NAMALWA (cell line): Measurements from ENCODE around the gene SLC22A4.
A peak's percentile ranks its signal among the peaks of the same experiment; 100 is the strongest.

Source experiments
- DNase-seq: peaks from one replicate; pipeline ENCODE4 v3.0.0-alpha.2; 2015; ENCODE audit warnings: low spot score

Gene SLC22A4

DNA sequence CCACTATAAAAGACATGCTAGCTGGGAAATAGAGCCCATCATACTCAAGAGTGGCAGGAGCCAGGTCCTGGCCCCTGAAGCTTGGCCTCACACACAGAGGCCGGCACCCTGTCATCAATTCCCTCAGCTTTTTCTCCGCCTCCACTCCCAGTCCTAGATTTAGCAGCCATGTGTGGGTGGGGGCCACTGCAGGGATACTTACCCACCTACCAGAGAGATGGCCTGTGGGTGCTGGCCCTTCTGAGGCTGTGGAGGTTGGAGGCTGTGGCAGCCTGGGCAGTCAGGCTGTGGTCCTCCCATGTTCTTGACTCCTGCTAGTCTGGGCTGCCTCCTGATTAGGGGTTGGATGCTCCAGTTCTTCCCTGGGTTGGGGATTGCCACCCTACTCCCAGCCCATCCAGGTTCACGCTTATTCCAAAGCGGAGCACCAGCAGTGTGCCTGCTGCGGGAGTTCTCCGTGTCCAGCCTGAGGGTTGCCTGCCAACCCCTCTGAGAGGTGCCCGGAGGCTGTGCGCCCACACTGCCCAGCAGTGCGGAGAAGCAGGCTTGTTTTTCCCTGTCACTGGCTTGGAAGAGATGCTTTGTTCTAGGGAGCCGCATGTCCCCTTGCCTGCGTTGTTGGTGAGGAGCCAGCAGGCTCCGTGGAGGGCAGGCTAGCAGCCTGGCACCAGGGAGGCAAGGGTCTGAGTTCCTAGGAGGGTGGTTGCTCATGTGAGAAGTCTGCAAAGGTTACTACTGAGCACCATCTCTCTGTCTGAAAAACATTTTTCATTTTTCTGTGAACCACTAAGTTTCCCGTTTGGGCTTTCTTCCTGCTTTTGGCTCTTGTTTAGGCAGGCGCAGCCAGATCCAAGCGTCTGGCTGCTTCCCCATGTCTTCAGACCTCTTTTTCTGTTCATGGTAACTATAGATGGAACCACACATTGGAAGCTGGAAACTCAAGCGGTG is 82.8 kb downstream of the SLC22A4 start:
- no peak for DNase-seq

DNA sequence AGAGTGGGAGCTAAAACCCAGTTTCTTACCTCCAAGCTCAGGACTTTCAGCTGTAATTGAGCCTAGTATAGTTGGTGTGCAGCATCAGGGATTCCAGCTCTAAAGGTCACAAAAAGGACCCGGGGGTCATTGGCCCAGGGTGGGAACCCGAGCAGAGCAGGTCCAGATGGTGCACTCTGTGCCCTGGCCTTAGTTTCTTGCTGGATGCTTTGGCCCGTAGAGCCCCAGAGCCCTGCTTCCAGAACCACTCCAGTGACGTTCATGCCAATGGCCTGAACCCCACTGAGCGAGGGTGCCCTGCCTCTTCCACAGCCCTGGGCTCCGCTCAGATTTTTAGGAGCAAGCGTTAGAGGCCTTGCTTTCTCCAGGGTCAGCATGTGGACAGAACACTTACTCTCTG is 83.5 kb downstream of the SLC22A4 start:
- DNase-seq, result no peak

DNA sequence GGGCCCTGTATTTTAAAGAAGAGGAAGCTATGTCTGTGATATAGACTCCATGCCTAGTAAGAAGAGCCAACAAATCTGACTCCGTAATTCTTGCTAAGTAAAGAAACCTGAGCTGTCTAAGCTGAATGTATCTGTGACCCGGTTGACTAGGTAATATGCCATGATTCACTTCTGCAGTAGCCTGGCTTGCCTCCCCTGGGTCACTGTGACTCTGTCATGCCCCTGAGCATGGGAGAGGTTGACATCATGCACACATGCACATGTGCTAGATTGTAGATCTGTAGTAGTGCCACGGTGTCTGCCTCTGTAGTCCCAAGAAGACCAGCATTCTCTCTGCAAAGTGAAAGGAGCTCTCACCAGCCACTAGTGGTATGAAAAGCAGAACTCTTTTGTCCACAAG is 84.4 kb downstream of the SLC22A4 start:
- no peak for DNase-seq

DNA sequence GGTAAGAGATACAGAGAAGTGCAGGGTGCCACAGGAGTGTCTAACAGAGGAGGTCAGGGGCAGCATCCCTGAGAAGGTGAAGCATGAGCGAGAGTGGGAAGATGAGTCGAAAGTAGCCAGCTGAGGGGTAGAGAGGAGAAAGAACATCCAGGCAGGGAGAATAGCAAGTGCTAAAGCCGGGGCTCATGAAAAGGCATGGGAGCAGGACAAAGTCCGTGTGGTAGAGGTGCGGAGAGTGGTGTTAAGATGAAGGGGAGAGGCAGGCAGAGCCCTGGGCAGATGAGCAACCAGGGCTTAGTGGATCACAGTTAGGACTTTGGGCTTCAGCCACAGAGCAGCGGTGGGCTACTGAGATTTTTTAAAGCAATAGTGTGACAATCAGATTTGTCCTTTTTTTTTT is 85.9 kb downstream of the SLC22A4 start:
- DNase-seq, result no peak

DNA sequence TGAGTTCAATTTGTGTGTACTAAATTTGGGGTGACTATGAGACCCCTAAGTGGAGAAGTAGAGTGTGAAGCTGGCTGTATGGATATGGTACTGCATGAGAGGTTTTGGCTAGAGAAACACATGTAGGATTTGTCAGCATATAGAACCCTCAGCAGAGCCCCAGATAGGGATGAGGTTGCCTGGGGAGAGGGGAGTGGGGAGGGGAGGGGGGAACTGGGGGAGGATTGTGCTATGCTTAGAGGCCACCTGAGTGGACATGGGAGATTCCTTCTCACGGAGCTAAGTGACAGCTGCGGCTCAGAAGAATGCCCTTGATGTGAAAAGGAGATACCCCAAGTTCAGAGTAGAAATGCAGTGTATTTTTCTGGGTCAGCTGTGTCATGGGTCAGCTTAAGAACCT is 86.5 kb downstream of the SLC22A4 start:
- no peak for DNase-seq

DNA sequence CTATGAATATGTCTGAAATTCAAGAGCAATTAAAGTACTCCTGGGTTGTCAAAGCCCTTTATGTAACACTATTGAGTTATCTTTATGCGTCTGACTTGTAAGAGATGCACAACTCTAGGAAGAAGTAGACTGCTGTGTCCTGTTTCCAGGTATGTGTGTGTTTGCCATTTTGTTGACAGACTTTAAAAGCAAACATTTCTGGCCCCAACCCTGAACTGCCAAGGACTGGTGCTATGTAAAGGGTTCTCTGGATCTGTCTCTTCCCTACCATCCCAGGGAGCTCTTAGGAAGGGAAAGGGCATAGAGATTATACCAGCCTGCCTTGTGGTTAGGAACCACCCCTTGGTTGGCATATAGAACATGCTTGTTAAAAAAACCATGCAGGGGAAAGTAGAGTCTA is 87.4 kb downstream of the SLC22A4 start:
- no peak for DNase-seq

DNA sequence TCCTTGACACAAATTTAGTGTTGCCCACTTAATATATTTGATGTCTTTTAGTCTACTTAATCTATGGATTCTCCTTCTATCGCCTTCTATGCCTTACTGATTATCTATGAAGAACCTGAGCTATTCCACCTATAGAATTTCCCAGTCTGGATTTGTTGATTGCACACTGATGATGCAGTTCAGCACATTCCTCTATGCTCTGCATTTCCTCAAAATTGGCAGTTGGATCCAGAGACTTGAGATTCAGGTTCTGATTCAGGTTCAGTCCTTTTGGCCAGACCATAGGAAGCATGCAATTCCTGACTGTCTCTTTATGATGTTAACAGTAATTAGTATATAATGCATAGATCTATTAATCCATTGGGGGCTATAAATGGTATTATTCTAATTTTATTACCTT is 89.1 kb downstream of the SLC22A4 start:
- DNase-seq, result no peak

DNA sequence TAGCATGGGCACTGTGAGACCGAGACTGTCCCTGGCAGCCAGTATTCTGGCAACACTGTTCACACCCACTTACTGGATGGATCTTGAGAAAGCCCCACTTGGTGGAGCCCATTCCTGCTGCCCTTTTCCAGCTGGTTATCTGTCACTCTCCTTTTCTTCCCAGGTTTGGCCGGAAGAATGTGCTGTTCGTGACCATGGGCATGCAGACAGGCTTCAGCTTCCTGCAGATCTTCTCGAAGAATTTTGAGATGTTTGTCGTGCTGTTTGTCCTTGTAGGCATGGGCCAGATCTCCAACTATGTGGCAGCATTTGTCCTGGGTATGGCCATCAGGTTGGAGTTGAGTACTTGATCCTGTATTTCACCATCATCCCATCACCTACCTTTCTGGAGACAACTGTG is 89.8 kb downstream of the SLC22A4 start:
- DNase-seq, result no peak

DNA sequence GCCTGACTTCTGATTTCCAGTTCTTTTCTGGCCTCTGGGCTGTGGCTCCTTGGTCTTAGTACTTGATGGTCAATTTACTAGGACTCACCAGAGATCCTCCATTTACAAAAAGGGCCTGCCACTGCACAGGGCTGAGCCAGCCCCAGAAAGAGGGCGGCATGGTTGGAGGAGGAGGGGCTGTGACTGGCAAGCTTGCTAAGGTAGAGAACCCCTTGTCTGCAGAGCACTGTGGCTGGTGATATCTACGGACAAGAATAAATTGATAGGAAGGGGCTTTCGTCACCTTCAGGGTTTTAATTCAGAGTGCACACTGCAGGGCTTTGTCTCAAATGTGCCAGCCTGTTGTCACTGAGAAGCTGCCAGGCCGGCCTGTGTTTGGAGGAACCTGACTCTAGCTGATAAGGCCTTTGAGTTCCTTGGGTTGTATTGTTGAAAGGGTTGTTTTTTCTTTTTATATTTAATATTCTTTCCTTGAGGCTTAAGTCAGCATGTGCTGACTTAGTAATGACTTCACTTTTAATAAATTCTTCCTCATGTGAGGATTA is 90.4 kb downstream of the SLC22A4 start:
- no peak for DNase-seq

DNA sequence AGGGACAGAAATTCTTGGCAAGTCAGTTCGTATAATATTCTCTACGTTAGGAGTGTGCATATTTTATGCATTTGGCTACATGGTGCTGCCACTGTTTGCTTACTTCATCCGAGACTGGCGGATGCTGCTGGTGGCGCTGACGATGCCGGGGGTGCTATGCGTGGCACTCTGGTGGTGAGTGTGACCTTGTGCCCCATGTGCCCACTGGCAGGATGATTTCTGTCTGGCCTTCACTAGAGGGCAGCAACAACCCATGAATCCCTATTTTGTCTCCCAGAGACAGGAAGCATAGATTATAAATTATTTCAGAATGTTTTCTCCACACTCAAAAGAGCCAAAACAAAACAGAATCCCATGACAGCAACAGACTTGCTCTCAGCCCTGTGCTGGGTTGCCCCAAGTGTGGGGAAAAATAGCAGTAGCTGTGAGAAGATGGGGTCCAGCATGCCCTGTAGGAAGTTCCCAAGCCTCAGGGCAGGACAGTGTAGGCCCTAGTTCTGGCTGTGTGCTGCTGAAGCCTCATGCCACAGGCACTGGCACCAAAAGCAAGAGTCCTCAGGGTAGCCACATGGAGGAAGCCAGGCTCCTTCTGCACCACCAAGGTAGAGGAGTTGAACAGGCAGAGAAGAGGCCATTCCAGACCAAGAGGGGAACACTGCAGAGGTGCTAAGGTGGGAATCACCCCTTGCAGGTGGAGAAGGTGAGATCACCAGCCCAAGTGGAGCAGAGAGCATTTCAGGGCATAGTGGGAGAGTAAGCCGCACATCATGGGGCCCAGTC is 91.3 kb downstream of the SLC22A4 start:
- DNase-seq, result peak; percentile 83

DNA sequence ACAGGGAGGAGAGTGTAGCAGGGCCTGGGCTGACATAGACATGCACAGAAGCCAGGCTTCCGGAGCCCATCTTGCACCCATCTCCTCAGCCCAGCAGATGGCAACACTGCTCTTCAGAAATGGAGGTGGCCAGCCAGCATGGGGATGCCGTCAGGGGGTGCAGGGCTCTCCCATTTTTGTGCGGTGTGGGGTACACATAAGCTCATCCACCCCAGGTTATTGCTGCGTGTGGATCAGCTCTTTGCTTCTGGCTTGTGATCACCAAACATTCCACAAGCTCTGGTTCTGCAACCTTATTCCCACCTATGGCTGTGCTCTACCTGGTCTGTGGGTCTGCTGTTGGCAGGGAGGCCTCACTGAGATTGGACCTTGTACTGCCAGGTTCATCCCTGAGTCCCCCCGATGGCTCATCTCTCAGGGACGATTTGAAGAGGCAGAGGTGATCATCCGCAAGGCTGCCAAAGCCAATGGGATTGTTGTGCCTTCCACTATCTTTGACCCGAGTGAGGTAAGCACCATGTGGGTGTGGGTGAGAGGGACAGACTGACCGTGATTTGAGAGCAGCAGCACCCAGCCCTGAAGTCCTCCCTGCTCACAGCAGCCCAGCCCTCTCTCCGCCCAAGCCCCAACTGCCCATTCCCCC is 92.6 kb downstream of the SLC22A4 start:
- DNase-seq, result peak; percentile 90

DNA sequence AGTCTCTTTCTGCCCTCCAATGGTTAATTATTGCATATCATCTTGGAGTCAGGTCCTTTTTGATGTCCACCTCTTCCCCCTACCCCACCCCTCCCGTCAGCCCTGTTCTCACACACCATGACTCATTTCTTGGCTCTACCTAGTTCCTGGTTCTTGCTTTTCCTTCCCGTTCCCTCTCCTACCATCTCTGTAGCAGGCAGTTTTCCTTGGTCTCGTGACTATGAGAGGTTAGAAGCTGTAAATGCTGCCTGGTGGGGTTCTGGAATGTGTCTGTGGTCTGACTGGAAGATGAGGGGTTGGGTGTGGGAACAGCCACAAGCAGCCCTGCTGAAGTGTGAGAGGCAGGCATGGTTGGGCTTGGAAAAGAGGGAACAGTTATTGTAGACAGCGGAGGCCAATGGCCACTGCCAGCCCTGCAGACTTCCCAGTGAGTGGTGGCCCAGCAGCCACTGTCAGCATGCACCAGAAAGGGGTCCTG is 93.5 kb downstream of the SLC22A4 start:
- DNase-seq, result no peak

DNA sequence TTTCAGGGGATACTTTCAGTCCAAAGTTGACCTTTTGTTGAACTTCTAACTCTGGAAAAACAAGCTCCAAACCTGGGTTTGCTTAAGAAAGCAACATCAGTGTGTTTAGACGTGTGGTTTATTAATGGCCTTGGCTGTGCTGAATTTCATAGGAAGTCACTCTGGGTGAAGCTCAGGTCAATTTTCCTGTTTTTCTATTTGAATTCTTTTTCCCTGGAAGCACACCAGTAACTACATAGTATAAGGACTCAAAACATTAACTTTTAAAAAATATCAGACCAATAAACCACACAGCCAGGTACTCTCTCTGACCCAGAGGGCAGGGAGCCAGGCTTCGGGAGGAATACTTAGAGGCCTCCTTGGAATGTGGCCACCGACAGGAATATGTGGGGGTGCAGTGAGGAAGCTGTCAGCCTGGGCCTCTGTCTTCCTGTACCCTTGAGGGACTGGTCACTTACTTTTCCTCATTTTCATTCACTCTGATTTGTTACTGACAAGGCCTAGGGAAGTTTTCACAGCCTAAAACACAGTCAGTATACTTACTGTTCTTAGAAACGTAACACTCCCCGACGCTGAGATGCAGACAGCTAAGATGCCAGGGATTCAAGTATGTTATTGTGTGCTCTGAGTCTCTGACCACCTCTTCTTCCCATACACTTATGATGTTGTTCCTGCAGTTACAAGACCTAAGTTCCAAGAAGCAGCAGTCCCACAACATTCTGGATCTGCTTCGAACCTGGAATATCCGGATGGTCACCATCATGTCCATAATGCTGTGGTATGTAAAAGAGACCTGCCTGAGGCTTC is 94.3 kb downstream of the SLC22A4 start:
- DNase-seq, result no peak

DNA sequence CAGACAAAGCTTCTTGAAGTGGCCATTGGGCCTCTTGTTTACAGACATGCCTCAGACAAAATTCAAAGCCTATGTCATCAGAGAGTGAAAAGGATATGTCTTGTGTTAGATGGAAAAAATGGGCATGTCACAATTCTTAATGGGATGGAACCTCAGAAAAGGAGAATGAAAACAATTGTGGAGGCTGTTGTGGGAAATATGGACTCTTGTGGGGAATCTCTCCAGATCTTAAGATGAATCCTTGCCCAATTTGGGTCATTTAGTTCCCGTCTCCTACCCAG is 94.8 kb downstream of the SLC22A4 start:
- DNase-seq, result no peak

DNA sequence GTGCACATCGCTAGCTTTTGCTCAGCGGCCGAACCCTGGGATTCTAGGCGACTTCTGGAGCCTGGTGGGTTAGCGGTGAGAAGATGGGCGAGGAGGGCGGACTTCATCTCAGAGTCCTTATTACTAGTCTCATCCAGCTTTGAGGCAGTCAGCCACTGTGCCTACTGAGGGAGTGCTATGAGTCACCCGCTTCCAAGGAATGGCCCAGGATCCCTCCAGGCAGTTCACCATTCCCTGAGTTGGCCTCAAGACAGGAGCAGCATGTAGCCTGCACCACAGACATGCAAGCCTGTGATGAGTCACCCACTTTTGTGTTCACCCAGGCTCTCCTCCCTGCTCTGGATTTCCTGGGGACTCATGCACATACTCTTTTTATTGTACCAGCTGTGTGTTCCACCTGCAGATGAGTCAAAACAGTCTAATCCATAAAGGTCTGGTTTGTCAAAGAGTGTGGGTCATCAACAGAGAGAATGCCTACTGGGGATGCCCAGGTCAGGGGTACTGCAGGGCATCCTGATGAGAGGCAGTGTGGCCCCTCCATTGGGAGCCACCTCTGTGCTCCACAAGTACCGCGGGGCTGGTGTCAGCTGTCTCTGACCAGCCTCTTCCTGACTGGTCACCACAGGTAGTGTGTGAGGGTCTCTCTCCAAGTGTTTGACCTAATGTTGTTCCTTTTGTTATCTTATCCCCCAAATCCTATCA is 95.5 kb downstream of the SLC22A4 start:
- no peak for DNase-seq

DNA sequence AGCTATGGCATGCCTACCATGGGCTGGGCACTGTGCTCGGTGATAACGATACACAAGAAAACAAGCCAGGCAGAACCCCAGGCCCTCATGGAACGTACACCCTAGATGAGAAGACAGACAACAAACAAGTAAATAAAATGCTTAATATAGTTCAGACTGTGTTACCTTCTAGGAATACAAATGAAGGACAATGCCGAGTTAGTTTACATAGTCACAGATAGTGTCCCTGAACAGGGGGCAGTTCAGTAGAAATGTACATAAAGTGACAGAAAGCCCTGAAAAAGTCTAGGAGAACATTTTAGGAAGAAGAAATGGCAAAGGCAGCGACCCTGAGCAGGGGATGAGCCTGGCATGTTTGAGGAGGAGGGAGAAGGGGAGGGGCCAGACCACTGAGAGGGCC is 97.1 kb downstream of the SLC22A4 start:
- no peak for DNase-seq

DNA sequence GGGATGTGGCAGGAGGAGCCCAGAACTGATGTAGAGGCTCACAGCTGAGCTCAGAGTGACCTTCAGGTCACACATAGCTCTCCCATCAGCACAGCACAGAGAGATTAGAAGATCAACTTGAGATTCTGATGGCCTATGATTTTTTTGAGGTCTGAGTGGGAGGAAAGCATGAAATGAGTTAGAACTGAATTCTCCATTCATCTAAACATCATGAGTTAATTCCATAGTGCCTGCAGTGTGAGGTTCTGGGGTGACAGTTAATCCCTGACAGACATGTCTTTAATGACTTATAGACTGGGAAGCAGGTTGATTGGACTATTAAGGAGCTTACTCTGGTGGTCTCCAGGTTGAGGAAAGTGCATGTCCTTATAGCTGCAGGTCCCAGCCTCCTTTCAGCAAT is 97.7 kb downstream of the SLC22A4 start:
- DNase-seq, result no peak

DNA sequence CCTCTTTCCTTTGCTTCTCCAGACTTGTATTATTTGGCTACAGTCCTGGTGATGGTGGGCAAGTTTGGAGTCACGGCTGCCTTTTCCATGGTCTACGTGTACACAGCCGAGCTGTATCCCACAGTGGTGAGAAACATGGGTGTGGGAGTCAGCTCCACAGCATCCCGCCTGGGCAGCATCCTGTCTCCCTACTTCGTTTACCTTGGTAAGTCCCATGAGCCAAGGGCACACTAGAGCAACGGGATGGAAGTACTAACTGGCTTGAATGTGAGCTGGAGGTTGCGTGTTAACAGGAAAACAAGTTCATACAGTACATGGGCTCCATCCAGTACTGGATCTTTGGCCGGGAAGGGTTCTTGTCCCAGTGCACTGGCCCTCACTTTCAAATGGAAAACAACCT is 98.2 kb downstream of the SLC22A4 start:
- DNase-seq, result no peak

DNA sequence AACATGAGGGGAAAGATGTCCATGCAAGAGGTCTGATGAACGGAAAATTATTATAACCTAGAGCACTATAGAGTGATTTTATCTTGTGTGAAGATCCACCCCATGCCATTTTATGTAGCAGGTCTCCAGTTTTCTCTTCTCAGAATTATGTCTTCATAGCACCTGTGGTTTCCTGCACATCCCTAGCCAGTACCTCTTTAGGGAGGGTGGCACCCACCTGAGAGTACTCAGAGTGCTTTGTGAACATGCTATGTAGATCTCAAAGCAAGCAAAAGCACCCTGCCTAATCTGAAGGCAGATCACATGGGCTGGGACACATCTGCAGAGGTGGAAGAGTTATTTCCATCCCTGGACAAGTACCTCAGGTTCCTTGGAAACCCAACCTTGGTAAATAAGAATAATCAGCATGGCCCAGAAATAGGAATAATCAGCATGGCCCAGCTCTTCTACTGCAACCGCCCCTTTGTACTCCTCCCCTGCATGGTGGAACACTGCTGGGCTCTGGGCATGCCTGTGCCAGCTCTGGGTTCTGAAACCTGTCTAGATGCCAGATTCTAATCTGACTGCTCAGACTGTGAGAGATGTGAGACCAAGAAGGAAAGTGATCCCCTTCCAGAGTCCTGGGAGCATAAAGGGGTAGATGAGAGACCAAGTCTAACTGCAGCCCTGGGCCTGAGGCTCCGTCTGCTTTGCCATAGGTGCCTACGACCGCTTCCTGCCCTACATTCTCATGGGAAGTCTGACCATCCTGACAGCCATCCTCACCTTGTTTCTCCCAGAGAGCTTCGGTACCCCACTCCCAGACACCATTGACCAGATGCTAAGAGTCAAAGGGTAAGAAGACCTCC is 99.0 kb downstream of the SLC22A4 start:
- DNase-seq, result no peak
